ENCODE data around the gene PPARGC1A.

GRCh38 chr4:23885943-23886590 is 3.8 kb downstream of the PPARGC1A start:
- no peak for TF ChIP-seq CTCF (IDR thresholded peaks at IDR 0.05)
- no peak for TF ChIP-seq ZFX (IDR thresholded peaks at IDR 0.05; ENCODE audit: borderline replicate concordance)

All from 22Rv1 (cell line).